ENCODE measurements around the gene SHTN1. TPM values are rescaled to one million over a fixed set of nuclear protein-coding genes. Genes with fewer than 3 reads are reported as not detected.

Gene SHTN1
- polyA plus RNA-seq, 1 donor (not counting 4 experiments of a cell fraction or from before 2014, with no cell fraction given): 21.3 TPM

DNA sequence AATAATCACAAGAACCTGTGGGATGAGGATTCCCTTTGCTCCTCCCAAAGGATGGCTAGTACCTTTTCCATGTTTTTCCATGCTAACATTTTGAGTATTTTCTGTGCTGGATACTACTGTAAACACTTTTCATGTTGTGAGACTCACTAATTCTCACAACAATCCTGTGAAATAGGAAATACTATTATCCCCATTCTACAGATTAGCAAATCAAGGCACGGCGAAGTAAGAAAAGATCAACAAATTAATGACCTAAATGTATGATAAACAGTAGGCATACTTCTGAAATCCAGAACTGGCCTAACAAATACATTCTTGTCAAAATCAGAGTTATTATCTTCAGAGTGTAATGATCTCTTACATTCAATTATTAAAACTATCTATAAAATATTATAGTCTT is 86.4 kb downstream of the SHTN1 start:
- H3K4me1 ChIP-seq (ENCODE audit: control insufficient read depth, extremely low read depth, insufficient read depth, low read length): no peaks in the 10 kb centered on the region
- H3K79me2 ChIP-seq (ENCODE audit: control insufficient read depth, insufficient read depth, low read length): no peaks in the 10 kb centered on the region
- no peak for FAIRE-seq
- dilution Hi-C loops (cut with MboI; ENCODE audit: extremely low pct_ligation_motif_present, low sequenced_read_pairs): no loop called here
- H3K27ac ChIP-seq (ENCODE audit: control insufficient read depth, insufficient read depth, low read length): no peak overlapping the region
- H3K4me2 ChIP-seq (ENCODE audit: control insufficient read depth, extremely low read depth, insufficient read depth, low read depth, low read length): no peak overlapping the region
- H3K9me1 ChIP-seq (ENCODE audit: control insufficient read depth, extremely low read depth, insufficient read depth, low read length): no peaks in the 10 kb centered on the region
- peaks cover 7% of the 10 kb centered on the region in 2 experiments for H3K36me3 ChIP-seq (ENCODE audit: control insufficient read depth in 2 of 2, extremely low read depth in 1 of 2, insufficient read depth in 2 of 2, low read length in 2 of 2)
- no peak overlapping the region for H2AFZ ChIP-seq (ENCODE audit: control insufficient read depth, low read length)
- H4K20me1 ChIP-seq (ENCODE audit: control insufficient read depth, extremely low read depth, insufficient read depth, low read length): no peaks in the 10 kb centered on the region
- DNase-seq (ENCODE audit: low read depth, low spot score): no peak
- no peak for TF ChIP-seq EZH2 (IDR thresholded peaks at IDR 0.05; ENCODE audit: low read length)
- TF ChIP-seq, protein P1, sequence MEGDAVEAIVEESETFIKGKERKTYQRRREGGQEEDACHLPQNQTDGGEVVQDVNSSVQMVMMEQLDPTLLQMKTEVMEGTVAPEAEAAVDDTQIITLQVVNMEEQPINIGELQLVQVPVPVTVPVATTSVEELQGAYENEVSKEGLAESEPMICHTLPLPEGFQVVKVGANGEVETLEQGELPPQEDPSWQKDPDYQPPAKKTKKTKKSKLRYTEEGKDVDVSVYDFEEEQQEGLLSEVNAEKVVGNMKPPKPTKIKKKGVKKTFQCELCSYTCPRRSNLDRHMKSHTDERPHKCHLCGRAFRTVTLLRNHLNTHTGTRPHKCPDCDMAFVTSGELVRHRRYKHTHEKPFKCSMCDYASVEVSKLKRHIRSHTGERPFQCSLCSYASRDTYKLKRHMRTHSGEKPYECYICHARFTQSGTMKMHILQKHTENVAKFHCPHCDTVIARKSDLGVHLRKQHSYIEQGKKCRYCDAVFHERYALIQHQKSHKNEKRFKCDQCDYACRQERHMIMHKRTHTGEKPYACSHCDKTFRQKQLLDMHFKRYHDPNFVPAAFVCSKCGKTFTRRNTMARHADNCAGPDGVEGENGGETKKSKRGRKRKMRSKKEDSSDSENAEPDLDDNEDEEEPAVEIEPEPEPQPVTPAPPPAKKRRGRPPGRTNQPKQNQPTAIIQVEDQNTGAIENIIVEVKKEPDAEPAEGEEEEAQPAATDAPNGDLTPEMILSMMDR (optimal IDR thresholded peaks at IDR 0.05 in 1 of 3, IDR thresholded peaks at IDR 0.05 in 1 of 3, conservative IDR thresholded peaks at IDR 0.05 in 1 of 3; ENCODE audit: extremely low read depth in 1 of 3, insufficient read depth in 2 of 3, low read length in 3 of 3): no peak
- H3K9ac ChIP-seq (ENCODE audit: control insufficient read depth, extremely low read depth, insufficient read depth, low read length): no peak overlapping the region
- no peak overlapping the region for H3K4me3 ChIP-seq (ENCODE audit: control insufficient read depth in 2 of 3, extremely low read depth in 1 of 3, insufficient read depth in 2 of 3, low read depth in 1 of 3, low read length in 3 of 3)
- H3K9me3 ChIP-seq (ENCODE audit: control insufficient read depth, low read depth, low read length): no peaks in the 10 kb centered on the region
- H3K27me3 ChIP-seq (ENCODE audit: control insufficient read depth, extremely low read depth, insufficient read depth, low read length): no peaks in the 10 kb centered on the region

DNA sequence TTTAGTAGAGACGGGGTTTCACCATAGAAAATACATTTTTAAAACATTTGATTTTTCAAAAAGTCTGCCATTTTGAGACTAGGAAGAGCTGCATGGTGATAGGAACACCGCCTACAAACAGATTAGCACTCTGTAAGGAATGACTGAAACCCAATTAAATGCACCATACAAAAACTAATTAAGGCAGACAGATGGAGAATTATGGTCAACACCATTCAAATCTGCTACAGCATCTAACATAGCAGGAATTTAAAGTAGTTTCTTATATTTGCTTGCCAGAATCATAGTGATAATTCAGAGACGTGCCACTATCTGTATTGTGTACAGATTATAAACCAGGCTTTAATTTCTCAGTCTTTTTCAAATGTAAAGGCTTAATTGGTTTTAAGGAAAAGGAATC is 87.5 kb downstream of the SHTN1 start:
- H3K4me3 ChIP-seq (ENCODE audit: control insufficient read depth in 2 of 3, extremely low read depth in 1 of 3, insufficient read depth in 2 of 3, low read depth in 1 of 3, low read length in 3 of 3): no peak overlapping the region
- no peaks in the 10 kb centered on the region for H3K79me2 ChIP-seq (ENCODE audit: control insufficient read depth, insufficient read depth, low read length)
- H3K27me3 ChIP-seq (ENCODE audit: control insufficient read depth, extremely low read depth, insufficient read depth, low read length): no peaks in the 10 kb centered on the region
- peaks cover 7 to 8% of the 10 kb centered on the region in 2 experiments for H3K36me3 ChIP-seq (ENCODE audit: control insufficient read depth in 2 of 2, extremely low read depth in 1 of 2, insufficient read depth in 2 of 2, low read length in 2 of 2)
- no peak for TF ChIP-seq EZH2 (IDR thresholded peaks at IDR 0.05; ENCODE audit: low read length)
- TF ChIP-seq, protein P1 (optimal IDR thresholded peaks at IDR 0.05 in 1 of 3, IDR thresholded peaks at IDR 0.05 in 1 of 3, conservative IDR thresholded peaks at IDR 0.05 in 1 of 3; ENCODE audit: extremely low read depth in 1 of 3, insufficient read depth in 2 of 3, low read length in 3 of 3): no peak
- no peak overlapping the region for H2AFZ ChIP-seq (ENCODE audit: control insufficient read depth, low read length)
- no peaks in the 10 kb centered on the region for H3K9me3 ChIP-seq (ENCODE audit: control insufficient read depth, low read depth, low read length)
- no peak overlapping the region for H3K27ac ChIP-seq (ENCODE audit: control insufficient read depth, insufficient read depth, low read length)
- no peak for DNase-seq (ENCODE audit: low read depth, low spot score)
- H3K4me2 ChIP-seq (ENCODE audit: control insufficient read depth, extremely low read depth, insufficient read depth, low read depth, low read length): no peak overlapping the region
- dilution Hi-C loops (cut with MboI; ENCODE audit: extremely low pct_ligation_motif_present, low sequenced_read_pairs): no loop called here
- H3K9me1 ChIP-seq (ENCODE audit: control insufficient read depth, extremely low read depth, insufficient read depth, low read length): no peaks in the 10 kb centered on the region
- no peaks in the 10 kb centered on the region for H3K4me1 ChIP-seq (ENCODE audit: control insufficient read depth, extremely low read depth, insufficient read depth, low read length)
- no peak overlapping the region for H3K9ac ChIP-seq (ENCODE audit: control insufficient read depth, extremely low read depth, insufficient read depth, low read length)
- no peaks in the 10 kb centered on the region for H4K20me1 ChIP-seq (ENCODE audit: control insufficient read depth, extremely low read depth, insufficient read depth, low read length)
- no peak for FAIRE-seq

Data from keratinocyte (primary cell).